Measurements from ENCODE around the gene FRS3. TPM values are rescaled to one million over a fixed set of nuclear protein-coding genes. Genes with fewer than 3 reads are reported as not detected.
A peak's percentile ranks its signal among the peaks of the same experiment; 100 is the strongest.

Gene FRS3
- total and polyA plus RNA-seq, 2 experiments from 2014 or later: 1.3 to 3.3 TPM

DNA sequence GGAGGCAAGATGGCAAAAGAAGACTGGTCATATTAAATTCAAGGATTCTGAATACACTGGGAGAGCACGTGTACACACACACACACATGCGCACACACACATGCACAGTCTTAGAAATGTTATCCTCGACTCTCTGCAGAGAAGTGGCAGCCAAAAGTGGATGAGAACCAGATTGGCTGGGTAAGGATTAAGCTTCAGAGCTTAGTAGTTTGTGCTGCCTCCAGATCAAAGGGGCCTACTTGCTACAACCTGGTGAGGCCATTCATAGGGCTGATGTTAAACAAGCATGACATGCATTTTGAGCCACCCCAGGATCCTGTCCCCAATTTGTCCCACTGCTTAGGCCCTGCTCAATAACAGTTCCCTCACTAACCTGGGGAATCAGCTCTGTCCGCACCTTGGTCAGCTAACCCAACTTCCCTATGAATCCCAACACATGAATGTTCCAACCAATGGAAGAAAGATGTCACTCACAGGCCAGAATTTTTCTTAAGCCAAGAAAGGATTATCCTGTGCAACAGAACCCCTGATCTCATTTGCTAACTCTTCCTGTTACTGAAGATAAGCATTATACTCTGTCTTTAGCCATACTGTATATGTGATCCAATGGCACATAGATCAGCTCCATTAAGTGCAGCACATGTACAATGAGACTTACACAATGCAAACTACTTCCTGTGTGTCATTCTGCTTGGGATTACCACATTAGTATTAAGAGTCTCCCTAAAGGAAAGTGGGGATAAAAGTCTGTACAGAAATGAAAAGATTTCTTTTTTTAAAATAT, 38.8 kb upstream of the FRS3 start:
- no peak overlapping the region for H3K4me3 Mint-ChIP-seq
- H3K4me3 ChIP-seq: no peak overlapping the region
- H4K20me1 ChIP-seq (replicated peaks; ENCODE audit: insufficient read depth): peaks cover 6% of the 10 kb centered on the region; the same call in 1 of the 2 replicates
- H3K27ac ChIP-seq (ENCODE audit: low read depth): no peak overlapping the region
- no peak overlapping the region for H2AFZ ChIP-seq
- no peaks in the 10 kb centered on the region for H3K9me2 ChIP-seq (ENCODE audit: insufficient read depth)
- no peaks in the 10 kb centered on the region for H3K36me3 ChIP-seq (ENCODE audit: insufficient read depth)
- H3K27me3 ChIP-seq (ENCODE audit: insufficient read depth): no peaks in the 10 kb centered on the region
- H3F3A ChIP-seq (replicated peaks; ENCODE audit: low read depth): no peaks in the 10 kb centered on the region
- H3K27ac Mint-ChIP-seq: peak overlapping the region; percentile 68
- no peaks in the 10 kb centered on the region for H3K36me3 Mint-ChIP-seq (ENCODE audit: low read depth)
- no peaks in the 10 kb centered on the region; the same call in 2 of the 3 replicates for H3K4me1 Mint-ChIP-seq
- H3K4me1 ChIP-seq (ENCODE audit: insufficient read depth): no peaks in the 10 kb centered on the region
- TF ChIP-seq EZH2 (IDR thresholded peaks at IDR 0.05; ENCODE audit: low read depth, unreplicated experiment) (no peak), POLR2AphosphoS5 (IDR thresholded peaks at IDR 0.05; ENCODE audit: low read depth) (no peak), EZH2phosphoT487 (IDR thresholded peaks at IDR 0.05; ENCODE audit: unreplicated experiment) (no peak), NANOG (IDR thresholded peaks at IDR 0.05; ENCODE audit: borderline replicate concordance) (no peak), CREB1 (CRISPR knock-in tag; IDR thresholded peaks at IDR 0.05; ENCODE audit: low read depth) (no peak), ZNF331 (CRISPR knock-in tag; IDR thresholded peaks at IDR 0.05; ENCODE audit: low read depth) (no peak), ZNF114 (CRISPR knock-in tag; IDR thresholded peaks at IDR 0.05) (no peak), STAT1 (IDR thresholded peaks at IDR 0.05; ENCODE audit: unreplicated experiment) (no peak)
- TF ChIP-seq, protein P1, sequence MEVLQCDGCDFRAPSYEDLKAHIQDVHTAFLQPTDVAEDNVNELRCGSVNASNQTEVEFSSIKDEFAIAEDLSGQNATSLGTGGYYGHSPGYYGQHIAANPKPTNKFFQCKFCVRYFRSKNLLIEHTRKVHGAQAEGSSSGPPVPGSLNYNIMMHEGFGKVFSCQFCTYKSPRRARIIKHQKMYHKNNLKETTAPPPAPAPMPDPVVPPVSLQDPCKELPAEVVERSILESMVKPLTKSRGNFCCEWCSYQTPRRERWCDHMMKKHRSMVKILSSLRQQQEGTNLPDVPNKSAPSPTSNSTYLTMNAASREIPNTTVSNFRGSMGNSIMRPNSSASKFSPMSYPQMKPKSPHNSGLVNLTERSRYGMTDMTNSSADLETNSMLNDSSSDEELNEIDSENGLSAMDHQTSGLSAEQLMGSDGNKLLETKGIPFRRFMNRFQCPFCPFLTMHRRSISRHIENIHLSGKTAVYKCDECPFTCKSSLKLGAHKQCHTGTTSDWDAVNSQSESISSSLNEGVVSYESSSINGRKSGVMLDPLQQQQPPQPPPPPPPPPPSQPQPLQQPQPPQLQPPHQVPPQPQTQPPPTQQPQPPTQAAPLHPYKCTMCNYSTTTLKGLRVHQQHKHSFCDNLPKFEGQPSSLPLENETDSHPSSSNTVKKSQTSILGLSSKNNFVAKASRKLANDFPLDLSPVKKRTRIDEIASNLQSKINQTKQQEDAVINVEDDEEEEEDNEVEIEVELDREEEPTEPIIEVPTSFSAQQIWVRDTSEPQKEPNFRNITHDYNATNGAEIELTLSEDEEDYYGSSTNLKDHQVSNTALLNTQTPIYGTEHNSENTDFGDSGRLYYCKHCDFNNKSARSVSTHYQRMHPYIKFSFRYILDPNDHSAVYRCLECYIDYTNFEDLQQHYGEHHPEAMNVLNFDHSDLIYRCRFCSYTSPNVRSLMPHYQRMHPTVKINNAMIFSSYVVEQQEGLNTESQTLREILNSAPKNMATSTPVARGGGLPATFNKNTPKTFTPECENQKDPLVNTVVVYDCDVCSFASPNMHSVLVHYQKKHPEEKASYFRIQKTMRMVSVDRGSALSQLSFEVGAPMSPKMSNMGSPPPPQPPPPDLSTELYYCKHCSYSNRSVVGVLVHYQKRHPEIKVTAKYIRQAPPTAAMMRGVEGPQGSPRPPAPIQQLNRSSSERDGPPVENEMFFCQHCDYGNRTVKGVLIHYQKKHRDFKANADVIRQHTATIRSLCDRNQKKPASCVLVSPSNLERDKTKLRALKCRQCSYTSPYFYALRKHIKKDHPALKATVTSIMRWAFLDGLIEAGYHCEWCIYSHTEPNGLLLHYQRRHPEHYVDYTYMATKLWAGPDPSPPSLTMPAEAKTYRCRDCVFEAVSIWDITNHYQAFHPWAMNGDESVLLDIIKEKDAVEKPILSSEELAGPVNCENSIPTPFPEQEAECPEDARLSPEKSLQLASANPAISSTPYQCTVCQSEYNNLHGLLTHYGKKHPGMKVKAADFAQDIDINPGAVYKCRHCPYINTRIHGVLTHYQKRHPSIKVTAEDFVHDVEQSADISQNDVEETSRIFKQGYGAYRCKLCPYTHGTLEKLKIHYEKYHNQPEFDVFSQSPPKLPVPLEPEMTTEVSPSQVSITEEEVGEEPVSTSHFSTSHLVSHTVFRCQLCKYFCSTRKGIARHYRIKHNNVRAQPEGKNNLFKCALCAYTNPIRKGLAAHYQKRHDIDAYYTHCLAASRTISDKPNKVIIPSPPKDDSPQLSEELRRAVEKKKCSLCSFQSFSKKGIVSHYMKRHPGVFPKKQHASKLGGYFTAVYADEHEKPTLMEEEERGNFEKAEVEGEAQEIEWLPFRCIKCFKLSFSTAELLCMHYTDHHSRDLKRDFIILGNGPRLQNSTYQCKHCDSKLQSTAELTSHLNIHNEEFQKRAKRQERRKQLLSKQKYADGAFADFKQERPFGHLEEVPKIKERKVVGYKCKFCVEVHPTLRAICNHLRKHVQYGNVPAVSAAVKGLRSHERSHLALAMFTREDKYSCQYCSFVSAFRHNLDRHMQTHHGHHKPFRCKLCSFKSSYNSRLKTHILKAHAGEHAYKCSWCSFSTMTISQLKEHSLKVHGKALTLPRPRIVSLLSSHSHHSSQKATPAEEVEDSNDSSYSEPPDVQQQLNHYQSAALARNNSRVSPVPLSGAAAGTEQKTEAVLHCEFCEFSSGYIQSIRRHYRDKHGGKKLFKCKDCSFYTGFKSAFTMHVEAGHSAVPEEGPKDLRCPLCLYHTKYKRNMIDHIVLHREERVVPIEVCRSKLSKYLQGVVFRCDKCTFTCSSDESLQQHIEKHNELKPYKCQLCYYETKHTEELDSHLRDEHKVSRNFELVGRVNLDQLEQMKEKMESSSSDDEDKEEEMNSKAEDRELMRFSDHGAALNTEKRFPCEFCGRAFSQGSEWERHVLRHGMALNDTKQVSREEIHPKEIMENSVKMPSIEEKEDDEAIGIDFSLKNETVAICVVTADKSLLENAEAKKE (CRISPR knock-in tag; IDR thresholded peaks at IDR 0.05): no peak
- TF ChIP-seq, protein P2, sequence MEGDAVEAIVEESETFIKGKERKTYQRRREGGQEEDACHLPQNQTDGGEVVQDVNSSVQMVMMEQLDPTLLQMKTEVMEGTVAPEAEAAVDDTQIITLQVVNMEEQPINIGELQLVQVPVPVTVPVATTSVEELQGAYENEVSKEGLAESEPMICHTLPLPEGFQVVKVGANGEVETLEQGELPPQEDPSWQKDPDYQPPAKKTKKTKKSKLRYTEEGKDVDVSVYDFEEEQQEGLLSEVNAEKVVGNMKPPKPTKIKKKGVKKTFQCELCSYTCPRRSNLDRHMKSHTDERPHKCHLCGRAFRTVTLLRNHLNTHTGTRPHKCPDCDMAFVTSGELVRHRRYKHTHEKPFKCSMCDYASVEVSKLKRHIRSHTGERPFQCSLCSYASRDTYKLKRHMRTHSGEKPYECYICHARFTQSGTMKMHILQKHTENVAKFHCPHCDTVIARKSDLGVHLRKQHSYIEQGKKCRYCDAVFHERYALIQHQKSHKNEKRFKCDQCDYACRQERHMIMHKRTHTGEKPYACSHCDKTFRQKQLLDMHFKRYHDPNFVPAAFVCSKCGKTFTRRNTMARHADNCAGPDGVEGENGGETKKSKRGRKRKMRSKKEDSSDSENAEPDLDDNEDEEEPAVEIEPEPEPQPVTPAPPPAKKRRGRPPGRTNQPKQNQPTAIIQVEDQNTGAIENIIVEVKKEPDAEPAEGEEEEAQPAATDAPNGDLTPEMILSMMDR (conservative IDR thresholded peaks at IDR 0.05; ENCODE audit: low read depth in 2 of 2): no peak
- TF ChIP-seq, protein P3, sequence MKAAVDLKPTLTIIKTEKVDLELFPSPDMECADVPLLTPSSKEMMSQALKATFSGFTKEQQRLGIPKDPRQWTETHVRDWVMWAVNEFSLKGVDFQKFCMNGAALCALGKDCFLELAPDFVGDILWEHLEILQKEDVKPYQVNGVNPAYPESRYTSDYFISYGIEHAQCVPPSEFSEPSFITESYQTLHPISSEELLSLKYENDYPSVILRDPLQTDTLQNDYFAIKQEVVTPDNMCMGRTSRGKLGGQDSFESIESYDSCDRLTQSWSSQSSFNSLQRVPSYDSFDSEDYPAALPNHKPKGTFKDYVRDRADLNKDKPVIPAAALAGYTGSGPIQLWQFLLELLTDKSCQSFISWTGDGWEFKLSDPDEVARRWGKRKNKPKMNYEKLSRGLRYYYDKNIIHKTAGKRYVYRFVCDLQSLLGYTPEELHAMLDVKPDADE (IDR thresholded peaks at IDR 0.05): no peak
- TF ChIP-seq, protein P4, sequence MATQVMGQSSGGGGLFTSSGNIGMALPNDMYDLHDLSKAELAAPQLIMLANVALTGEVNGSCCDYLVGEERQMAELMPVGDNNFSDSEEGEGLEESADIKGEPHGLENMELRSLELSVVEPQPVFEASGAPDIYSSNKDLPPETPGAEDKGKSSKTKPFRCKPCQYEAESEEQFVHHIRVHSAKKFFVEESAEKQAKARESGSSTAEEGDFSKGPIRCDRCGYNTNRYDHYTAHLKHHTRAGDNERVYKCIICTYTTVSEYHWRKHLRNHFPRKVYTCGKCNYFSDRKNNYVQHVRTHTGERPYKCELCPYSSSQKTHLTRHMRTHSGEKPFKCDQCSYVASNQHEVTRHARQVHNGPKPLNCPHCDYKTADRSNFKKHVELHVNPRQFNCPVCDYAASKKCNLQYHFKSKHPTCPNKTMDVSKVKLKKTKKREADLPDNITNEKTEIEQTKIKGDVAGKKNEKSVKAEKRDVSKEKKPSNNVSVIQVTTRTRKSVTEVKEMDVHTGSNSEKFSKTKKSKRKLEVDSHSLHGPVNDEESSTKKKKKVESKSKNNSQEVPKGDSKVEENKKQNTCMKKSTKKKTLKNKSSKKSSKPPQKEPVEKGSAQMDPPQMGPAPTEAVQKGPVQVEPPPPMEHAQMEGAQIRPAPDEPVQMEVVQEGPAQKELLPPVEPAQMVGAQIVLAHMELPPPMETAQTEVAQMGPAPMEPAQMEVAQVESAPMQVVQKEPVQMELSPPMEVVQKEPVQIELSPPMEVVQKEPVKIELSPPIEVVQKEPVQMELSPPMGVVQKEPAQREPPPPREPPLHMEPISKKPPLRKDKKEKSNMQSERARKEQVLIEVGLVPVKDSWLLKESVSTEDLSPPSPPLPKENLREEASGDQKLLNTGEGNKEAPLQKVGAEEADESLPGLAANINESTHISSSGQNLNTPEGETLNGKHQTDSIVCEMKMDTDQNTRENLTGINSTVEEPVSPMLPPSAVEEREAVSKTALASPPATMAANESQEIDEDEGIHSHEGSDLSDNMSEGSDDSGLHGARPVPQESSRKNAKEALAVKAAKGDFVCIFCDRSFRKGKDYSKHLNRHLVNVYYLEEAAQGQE (IDR thresholded peaks at IDR 0.05; ENCODE audit: unreplicated experiment): no peak
- no peaks in the 10 kb centered on the region for H3K79me2 ChIP-seq (replicated peaks; ENCODE audit: insufficient read depth)
- H3K4me2 ChIP-seq: no peak overlapping the region
- ATAC-seq (no peak), DNase-seq (ENCODE audit: low spot score) (no peak)
- H3K27me3 Mint-ChIP-seq (ENCODE audit: insufficient read depth, low read depth, poor library complexity): peaks cover 3% of the 10 kb centered on the region
- H3K9me3 Mint-ChIP-seq: no peaks in the 10 kb centered on the region

All from GM23338 (cell line).